Kidney epithelial cell (primary cell): ENCODE data around the gene FOXL1. TPM values are rescaled to one million over a fixed set of nuclear protein-coding genes. Genes with fewer than 3 reads are reported as not detected.

ENCODE experiments used
- DNase-seq: peaks from one replicate; pipeline ENCODE4 v3.0.0-alpha.2; 2010; ENCODE audit warnings: low read depth
- H3K27me3 ChIP-seq: 2 replicates; pipeline ENCODE4 v1.6.0; 2011; ENCODE audit warnings: low read length; ENCODE audit not compliant: control insufficient read depth, insufficient read depth
- H3K36me3 ChIP-seq: 2 replicates; pipeline ENCODE4 v1.5.1; 2011; ENCODE audit warnings: low read length; ENCODE audit not compliant: control insufficient read depth, insufficient read depth
- H3K4me3 ChIP-seq: 2 replicates; pipeline ENCODE4 v1.5.1; 2011; ENCODE audit warnings: low read depth, mild to moderate bottlenecking, control low read depth, low read length
- total RNA-seq: library from RNA; depleted of rRNA; stranded (reverse); fragments of >200 nt; gene quantifications from 2 replicates; pipeline ENCODE4 v1.2.3, GENCODE V29; 2015
- TF ChIP-seq, protein P1 (sequence below): IDR thresholded peaks from 2 replicates; pipeline ENCODE4 v1.5.1; 2011; ENCODE audit warnings: mild to moderate bottlenecking, moderate library complexity, low read length, control low read depth, inconsistent platforms; ENCODE audit not compliant: insufficient read depth, poor library complexity, severe bottlenecking

Gene FOXL1
- total RNA-seq, 1 donor from 2014 or later, result 9.0 TPM

GRCh38 chr16:86594721-86595120 lies 16.4 kb downstream of the FOXL1 start:
- TF ChIP-seq, protein P1, sequence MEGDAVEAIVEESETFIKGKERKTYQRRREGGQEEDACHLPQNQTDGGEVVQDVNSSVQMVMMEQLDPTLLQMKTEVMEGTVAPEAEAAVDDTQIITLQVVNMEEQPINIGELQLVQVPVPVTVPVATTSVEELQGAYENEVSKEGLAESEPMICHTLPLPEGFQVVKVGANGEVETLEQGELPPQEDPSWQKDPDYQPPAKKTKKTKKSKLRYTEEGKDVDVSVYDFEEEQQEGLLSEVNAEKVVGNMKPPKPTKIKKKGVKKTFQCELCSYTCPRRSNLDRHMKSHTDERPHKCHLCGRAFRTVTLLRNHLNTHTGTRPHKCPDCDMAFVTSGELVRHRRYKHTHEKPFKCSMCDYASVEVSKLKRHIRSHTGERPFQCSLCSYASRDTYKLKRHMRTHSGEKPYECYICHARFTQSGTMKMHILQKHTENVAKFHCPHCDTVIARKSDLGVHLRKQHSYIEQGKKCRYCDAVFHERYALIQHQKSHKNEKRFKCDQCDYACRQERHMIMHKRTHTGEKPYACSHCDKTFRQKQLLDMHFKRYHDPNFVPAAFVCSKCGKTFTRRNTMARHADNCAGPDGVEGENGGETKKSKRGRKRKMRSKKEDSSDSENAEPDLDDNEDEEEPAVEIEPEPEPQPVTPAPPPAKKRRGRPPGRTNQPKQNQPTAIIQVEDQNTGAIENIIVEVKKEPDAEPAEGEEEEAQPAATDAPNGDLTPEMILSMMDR, result no peak
- Histone ChIP-seq H3K4me3 (no peak overlapping the region), H3K36me3 (no peaks in the 10 kb centered on the region), H3K27me3 (no peaks in the 10 kb centered on the region)
- DNase-seq, result no peak

DNA sequence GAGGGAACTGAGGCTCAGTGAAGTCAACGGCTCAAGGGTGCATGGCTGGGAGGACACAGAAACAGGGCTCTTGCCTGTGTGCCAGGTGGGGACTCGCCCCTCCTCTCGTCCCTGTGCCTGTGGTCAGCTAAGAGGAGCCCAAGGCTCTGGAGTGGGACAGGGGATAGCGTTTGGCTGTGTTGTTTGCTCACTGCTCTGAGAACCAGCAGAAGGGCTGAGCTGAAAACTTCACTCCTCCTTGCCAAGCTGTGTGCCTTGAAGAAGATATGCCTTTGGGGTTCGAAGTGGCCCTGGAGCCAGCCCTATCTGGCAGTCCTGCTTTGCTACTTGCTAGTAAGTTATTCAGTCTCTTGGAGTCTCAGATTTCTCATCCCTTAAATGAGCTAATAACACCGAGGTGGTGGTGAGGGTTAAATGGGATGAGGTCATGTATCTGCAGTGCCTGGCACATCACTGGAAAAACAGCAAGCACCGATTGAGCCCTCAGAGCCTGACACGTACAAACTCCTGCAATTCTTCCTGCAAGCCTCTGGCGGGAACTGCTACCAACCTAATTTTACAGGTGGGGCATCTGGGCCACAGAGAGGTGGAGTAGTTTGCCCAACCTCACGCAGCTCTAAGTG lies 17.7 kb downstream of the FOXL1 start:
- no peaks in the 10 kb centered on the region for H3K27me3 ChIP-seq
- no peak overlapping the region for H3K4me3 ChIP-seq
- no peaks in the 10 kb centered on the region for H3K36me3 ChIP-seq
- TF ChIP-seq, protein P1, result no peak
- DNase-seq, result no peak

DNA sequence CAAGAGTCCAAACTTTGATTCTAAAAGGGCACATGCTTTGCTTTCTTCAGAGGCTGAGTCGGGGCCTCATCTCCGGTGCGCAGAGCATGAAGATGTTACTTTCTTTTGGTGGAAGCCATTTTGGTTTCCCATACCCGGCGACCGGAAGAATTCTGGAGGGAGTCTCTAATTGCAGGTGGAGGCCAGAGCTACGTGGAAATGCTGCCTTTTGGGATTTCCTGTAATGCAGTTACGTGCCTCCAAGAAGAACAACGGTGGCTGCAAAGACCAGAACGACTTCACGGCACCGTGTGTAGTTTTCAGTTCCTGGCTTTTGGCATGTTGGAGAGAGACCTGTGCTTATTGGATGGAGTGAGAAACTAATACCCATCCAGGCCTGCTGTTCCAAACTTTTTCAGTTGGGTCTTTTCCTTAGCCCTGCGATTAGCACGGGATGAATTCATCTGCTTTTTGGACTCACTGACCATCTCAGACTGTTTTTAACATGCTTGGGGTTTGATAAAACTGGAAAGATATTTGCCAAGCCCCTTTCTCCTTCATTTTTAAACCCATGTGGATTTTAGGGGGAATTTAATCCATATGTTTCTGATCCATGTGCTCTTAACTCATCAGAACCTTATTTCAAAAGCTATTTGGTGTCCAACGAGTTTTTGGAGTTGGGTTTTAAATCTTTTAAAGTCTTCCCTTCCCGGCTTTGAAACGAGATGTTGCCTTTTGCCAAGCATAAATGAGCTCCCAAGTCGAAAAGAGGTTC lies 19.0 kb downstream of the FOXL1 start:
- H3K36me3 ChIP-seq, result no peaks in the 10 kb centered on the region
- TF ChIP-seq, protein P1, result no peak
- DNase-seq, result no peak
- no peaks in the 10 kb centered on the region for H3K27me3 ChIP-seq
- no peak overlapping the region for H3K4me3 ChIP-seq

- DNase-seq, result no peak
- H3K4me3 ChIP-seq, result no peak overlapping the region
- no peaks in the 10 kb centered on the region for H3K36me3 ChIP-seq
- H3K27me3 ChIP-seq, result no peaks in the 10 kb centered on the region
- TF ChIP-seq, protein P1, result no peak
Measured at GRCh38 chr16:86597880-86598606, 19.7 kb downstream of the FOXL1 start.

DNA sequence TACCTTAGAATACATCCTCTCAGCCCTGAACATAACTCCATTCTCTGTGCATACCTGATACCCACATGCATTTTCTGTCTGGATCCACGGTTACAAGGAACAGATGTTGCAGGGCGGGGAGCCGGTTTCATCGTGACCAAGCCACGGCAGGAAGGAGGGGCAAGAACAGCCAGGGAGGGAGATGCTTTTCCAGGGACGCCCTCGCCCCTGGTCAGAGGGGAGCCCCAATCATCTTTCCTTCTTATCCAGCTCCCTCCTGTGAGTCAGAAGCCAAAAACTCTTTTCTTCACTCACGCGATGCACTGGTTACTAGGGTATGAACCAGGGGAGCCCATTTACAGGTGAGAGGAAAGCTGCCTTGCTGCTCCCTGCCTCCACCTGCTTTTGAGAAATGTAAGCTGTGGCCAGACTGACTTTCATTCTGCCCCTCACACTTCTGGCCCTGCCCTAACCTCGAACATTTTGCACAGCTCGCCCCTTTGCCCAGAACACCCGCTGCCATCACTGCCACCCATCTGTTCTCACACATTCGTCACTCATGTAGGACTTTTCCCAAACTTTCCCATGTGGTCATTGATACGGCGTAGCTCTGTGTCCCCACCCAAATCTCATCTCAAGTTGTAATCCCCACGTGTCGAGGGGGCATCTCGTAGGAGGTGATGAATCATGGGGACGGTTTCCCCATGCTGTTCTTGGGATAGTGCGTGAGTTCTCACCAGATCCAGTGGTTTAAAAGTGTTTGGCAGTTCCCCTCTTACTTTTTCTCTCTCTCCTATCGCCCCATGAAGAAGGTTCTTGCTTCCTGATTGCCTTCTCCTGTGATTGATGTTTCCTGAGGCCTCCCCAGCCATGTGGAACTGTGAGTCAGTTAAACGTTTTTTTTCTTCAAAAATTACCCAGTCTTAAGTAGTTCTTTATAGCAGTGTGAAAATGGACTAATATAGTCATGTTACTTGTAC lies 20.5 kb downstream of the FOXL1 start:
- Histone ChIP-seq H3K27me3 (no peaks in the 10 kb centered on the region), H3K36me3 (no peaks in the 10 kb centered on the region), H3K4me3 (no peak overlapping the region)
- TF ChIP-seq, protein P1, result no peak
- DNase-seq, result no peak
